Measurements from ENCODE around the gene CUX1.

GRCh38 chr7:102196028-102196427, 378.6 kb downstream of the CUX1 start:
- TF ChIP-seq CTCF (IDR thresholded peaks at IDR 0.05; ENCODE audit: insufficient read depth, low read depth, low read length): no peak
- no peak for TF ChIP-seq EZH2 (IDR thresholded peaks at IDR 0.05; ENCODE audit: insufficient read depth, low read length)

Measured in astrocyte (in vitro differentiated cells and primary cell).